Fibroblast of skin of back (primary cell): ENCODE results near the gene ACLY. TPM values are rescaled to one million over a fixed set of nuclear protein-coding genes. Genes with fewer than 3 reads are reported as not detected.

Experiments
- DNase-seq: peaks from one replicate; pipeline ENCODE4 v3.0.0-alpha.2; 2013
- polyA plus RNA-seq, 2 experiments: library from polyadenylated mRNA; unstranded; fragments of 120-200 nt; gene quantifications; one replicate each; pipeline ENCODE4 v1.2.1, GENCODE V29; 2013; ENCODE audit not compliant: insufficient read length in 2 of 2

ACLY gene
- 168 TPM for polyA plus RNA-seq (2013, experiment 1 of 2; ENCODE audit: insufficient read length)
- polyA plus RNA-seq (2013, experiment 2 of 2; ENCODE audit: insufficient read length): 157 TPM

DNA sequence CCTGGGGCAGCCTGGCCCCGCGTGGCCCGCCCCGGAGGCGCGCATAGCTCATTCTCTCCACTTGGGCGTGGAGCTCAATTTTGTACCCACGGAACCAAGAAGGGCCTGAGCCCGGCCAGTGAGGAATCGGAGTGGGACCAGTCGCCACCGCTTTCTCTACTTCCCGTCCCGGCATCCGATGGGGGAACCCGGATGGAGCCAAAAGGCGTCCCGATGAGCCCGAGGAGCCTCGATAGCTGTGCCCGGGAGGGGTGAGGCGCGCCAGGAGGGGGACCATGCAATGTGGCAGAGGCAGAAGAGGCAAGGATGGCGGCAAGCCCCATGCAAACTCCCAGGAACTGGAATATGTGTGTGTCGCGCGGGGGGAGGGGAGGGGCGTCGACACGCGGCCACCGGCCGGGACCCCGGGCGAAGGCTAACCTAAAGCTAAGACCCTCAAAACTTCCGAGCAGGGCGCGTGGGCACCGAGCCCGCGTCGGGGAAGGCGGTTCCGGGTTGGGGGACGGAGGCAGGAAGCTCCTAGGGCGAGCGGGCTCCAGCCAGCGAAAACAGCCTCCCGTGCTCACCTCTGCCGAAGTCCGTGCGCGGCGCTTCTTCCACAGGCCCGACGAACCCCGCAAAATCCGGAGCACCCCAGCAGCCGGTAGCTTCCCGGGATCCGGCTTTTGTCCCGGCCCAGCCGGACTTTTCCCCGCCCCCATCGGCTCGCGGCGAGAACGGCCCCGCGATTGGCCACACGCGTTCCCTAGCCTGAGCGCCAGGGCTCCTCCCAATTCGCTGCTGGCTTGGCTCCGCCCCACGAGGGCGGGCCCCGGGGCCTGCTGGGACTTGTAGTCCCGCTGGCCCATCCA lies at the start of gene ACLY:
TSS of gene ACLY (minus strand) at position 638 of the 851 bp plus-strand sequence. CDS start 5,078 bp downstream, outside the sequence.
- peak; percentile 97 for DNase-seq

DNA sequence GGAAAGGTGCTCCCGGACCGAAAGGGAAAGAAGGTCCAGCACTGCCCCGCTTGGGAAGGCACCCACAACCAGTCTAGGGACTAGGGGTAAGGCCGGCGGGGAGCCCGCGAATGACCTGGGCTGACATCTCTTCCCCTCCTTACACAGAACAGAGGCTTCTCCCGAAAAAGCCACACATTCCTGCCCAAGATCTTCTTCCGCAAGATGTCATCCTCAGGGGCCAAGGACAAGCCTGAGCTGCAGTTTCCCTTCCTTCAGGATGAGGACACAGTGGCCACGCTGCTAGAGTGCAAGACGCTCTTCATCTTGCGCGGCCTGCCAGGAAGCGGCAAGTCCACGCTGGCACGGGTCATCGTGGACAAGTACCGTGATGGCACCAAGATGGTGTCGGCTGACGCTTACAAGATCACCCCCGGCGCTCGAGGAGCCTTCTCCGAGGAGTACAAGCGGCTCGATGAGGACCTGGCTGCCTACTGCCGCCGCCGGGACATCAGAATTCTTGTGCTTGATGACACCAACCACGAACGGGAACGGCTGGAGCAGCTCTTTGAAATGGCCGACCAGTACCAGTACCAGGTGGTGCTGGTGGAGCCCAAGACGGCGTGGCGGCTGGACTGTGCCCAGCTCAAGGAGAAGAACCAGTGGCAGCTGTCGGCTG lies 49.3 kb upstream of the ACLY start:
- no peak for DNase-seq

DNA sequence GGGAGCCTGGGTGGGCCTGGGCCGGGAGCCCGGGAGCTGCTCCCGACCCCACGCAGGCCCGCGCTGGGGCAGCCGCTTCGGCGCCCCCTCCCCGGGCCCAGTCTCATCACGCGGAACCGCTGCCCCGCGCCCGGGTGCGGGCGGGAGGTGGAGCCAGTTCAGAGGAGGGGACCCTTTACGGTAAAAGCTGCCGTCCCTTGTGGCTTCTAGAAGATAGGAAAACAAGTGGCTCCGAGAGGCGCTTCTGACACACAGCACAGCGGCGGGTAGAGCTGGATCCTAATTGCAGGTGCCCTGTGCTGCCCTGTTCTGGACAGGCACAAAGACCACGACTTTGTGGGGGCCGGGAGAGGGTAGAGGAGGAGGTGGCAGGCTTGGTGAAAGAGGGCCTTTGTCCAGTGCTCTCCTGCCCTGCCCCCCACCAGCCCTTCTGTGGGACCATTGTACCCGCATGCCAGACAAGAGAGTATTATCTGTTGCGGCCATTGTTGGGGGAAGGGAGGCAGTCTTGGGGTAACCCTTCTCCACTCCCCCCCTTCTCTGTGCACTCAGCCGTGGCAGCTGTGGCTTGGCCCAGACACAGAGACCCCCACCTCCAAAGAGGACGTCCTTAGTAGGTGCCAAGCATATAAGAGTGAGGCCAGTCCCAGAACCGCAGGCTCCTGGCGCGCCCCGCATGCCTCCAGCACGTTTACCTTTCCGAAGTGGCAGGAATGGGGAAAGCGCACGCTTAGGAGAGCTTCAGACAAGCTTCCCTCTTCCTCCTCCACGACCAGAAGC lies 48.6 kb upstream of the ACLY start:
- peak; percentile 26 for DNase-seq

DNA sequence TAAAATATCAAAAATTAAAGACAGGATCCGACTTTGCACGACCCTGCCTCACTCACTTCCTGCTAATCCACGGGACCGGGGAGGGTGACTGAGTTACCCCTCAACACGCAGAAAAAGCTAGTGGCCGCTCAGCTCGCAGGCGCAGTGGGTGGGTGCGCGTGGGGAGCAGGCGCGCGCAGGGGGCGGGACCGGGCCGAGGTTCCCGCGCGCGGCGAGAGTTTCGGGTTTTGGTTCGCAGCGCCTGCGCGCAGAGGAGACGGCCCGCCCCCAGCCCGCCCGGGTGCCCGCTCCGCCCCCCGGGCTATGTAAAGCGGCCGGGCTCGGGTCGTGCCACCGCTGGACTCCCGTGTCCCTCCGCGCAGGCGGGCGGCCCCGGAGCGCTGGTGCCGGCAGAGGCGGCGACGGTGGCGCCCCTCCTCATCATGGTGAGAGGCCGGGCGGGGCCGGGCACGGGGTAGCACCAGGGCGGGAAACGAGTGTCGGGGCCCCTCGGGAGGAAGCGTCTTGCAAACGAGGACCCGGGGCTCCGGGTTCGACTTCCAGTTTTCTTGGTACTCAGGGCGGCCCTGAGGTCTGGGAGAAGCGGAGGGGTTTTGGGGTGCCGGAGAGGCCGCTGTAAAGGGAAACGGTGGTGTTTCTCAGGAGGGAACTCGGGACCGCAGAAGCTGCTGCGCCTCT lies 47.9 kb upstream of the ACLY start, which contains the start of gene CNP:
TSS of gene CNP (plus strand) at position 333 of the 678 bp plus-strand sequence. CDS start at position 423, 90 bp downstream.
- peak; percentile 90 for DNase-seq

DNA sequence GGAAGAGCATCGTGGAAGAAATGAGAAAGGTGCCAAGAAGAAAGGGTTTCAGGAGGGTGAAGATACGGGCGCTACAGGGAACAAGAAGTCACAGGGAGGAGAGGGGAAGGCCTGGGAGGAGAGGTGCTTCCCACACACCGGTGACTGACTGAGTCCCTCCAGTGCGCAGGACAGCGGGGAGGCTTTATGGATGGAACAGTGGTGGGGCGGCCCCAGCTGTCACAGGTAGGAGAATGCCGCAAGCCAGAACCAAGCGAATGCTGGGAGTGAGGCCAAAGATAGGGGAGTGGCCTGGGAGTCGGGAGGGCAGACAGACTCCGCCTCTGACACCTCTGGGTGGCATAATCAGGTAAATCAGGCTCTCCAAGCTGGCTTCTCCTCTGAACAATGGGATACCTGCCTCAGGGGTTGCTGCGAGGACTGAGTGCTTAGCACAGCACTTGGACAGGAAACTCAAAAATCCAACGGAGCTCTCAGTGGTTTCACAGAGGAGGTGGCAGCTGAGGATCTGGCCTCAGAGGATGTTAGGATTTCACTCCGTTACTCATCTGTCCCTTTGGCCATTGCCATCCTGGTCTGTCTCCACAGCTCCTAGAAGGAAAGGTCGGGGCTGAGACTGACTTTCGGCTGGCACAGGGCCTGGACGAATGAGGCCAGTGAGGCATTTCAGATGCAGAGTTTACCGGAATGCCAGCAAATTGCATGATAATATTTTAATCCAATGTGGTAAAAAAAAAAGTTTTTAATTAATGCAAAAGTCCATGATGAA lies 47.1 kb upstream of the ACLY start:
- DNase-seq: peak; percentile 39

DNA sequence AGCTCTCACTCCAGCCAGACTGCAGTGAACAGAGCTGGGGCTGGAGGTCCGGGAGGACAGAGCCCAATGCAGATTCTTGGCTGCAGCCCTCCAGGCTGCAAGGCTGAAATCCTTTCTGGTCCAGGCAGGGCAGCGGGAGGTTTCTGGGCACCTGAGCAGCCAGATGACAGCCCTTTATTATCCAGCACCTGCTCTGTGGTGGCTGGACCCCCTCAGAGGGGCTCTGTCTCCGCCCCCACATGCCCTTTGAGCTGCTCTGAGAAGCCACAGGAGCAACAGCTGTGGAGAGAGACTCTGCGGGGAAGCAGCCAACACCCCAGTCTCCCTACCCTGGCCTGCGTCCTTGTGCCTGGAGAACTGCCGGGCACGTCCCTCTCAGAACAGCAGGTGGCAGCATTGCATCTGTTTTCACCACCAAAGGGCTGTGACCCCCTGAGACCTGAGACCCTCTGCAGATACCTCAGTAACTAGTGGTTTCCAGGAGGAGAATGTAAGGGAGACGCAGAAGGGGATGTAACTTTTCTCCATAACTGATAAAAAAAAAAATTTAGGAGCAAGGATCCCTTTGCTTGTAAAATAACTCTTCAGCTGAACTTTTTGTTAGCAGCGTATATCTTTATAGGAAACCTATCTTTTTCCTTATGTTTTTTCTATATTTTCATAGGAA lies 44.1 kb upstream of the ACLY start:
- DNase-seq: peak; percentile 55

DNA sequence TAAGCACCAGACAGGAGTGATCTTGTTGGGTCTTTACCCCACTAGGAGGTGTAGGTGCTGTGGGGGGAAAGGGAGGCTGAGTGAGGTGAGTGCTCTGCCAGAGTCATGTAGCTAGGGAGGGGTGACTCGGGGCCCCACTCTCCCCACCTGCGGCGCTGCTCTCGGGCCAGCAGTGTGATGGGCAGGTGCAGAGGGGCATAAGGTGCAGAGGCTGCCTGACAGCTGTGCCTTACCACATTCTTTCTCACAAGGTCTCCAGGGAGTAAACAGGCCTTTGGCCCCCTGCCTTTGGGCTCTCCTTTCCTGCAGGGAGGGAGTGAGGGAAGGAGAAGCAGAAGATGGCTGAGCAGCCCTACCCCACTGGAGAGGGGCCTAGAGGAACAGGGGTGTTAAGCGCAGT lies 43.4 kb upstream of the ACLY start:
- DNase-seq: no peak

DNA sequence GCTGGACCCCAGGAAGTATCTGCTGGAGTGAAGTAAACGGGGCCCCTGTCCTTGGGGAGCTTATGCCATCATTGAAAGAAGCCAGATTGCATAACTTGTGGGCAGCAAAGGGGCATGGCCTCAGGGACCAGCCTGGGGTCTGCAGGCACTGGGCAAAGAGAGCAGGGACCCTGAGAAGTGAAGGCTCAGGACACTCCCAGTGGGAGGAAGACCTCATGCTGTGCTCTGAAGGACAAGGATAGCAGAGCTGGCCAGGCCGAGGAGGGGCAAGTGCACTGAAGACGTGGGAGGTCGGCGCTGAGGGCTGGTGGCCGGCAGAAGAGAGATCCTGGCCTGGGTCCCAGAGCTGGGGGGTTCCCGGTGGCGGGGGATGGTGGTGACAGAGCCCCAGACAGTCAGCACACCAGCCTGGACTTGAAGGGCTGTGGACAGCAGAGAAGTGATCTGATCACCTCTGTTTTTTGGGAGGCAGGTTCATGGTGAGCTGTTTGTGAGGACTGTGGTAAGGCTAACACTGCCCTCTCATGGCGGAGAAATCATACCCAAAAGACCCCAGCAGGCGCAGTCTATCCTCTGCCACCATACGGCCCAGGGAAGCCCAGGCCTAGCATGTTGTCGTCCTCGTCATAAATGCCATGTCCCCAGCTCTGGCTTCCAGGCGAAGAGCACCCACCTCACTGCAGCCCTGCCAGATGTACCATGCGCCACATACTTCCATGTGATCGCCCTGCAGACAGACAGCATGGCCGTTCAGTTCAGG lies 40.8 kb upstream of the ACLY start:
- peak; percentile 45 for DNase-seq

DNA sequence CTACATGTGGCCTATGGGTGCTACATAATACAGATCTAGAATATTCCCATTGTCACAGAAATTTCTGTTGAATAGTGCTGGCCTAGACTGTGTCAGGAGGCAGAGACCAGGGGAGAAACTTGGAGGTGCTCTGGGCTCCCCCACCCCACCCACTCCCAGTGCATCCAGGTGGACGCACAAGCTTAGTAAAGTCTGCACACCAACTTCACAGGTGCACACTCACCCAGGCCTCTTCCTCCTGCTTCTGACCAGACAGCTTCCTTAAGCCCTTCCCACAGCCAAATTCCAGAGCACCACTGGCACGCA lies 40.2 kb upstream of the ACLY start:
- peak; percentile 46 for DNase-seq

DNA sequence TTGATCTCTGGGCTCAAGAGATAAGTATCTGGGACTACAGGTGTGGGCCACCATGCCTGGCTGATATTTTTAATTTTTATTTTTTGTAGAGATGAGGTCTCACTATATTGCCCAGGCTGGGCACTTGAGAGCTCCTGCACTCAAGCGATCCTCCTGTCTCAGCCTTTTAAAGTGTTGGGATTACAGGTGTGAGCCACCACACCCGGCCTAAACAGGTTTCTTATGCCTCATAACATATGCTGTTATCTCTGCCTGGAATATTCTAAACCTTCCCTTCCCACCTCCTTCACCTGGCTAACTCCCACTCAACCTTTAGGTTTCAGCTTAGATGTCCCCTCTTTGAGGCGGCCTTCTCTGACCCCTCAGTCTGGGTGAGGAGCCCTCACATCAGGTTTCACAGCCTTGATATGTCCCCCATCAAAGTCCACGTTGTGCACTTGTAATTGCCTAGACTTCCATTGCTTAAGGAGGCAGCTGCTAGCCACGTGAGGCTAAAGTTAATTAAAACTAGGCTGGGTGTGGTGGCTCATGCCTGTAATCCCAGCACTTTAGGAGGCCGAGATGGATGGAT lies 39.2 kb upstream of the ACLY start:
- DNase-seq: no peak

DNA sequence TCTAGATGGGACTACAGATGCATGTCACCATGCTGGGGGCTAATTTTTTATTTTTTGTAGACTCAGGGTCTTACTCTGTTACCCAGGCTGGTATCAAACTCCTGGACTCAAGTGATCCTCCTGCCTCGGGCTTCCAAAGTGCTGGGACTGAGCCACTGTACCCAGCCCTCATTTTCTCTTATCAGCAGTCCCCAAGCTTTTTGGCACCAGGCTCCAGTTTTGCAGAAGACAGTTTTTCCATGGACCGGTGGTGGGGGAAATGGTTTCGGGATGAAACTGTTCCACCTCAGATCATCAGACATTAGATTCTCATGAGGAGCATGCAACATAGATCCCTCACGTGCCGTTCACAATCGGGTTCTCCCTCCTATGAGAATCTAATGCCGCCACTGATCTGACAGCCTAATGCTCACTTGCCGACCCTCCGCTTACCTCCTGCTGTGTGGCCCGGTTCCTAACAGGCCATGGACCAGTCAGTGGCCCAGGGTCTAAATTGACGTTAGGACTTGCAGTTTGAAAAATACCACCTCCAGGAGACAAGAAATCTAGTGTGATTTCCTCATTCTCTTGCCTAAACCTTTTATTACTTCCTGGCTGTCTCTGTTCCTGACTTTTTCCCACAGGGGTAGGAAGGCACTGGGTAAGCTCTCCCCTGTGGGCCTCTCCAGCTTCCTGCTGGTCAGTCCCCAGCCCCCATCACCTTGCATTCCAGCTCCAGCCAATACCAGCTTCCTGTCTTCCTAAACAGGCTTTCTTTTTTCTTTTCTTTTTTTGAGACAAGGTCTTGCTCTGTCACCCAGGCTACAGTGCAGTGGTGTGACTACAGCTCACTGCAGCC lies 38.5 kb upstream of the ACLY start:
- peak; percentile 40 for DNase-seq

DNA sequence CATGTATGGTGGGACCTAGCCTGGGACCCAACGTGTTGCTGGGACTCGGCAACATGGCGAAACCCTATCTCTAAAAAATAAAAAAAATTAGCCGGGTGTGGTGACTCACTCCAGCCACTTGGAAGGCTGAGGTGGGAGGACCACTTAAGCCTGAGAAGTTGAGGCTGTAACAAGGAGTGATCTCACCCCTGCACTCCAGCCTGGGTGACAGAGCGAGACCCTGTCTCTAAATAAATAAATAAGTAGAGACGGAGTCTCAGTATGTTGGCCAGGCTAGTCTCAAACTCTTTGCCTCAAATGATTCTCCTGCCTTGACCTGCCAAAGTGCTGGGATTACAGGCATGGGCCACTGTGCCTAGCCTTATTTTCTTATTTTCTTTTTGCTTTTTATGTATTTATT lies 37.8 kb upstream of the ACLY start:
- no peak for DNase-seq

DNA sequence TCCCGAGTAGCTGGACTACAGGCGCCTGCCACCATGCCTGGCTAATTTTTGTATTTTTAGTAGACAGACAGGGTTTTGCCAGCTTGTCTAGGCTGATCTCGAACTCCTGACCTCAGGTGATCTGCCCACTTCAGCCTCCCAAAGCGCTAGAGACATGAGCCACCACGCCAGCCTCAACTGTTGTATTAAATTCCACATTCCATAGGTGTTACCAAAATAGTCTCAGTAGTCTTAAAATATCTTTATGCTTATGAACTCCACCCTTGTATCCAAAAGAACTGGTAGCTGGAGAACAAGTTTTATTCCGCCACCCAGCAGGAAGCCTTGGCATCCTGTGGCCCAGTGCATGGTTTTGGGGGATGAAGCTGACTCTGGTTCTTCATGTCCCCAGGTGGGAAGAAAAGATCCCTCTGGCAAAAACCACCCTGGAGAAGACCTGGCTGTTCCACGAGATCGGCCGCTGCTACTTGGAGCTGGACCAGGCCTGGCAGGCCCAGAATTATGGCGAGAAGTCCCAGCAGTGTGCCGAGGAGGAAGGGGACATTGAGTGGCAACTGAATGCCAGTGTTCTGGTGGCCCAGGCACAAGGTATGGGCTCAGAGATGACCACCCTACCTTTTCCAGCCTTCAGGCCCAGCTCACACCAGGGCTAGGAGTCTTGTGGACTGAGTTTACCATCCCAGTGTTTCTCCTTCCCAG lies 30.2 kb upstream of the ACLY start:
- DNase-seq: no peak

DNA sequence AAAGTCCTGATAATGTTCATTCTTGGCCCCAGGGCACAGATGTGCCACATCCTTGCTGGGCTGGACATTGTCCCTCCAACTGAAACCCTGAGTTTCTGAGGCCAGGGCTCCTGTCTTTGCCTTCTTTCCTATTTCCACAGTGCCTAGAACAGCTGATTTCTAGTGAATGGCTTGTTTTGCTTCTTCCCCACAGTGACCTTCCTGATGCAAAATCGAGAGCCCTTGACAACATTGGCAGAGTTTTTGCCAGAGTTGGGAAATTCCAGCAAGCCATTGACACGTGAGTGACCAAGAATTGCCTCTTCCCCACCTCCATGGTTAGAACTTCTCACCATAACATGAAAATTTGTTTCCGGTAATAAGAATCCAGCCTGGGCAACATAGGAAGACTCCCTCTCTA lies 26.2 kb upstream of the ACLY start:
- no peak for DNase-seq

DNA sequence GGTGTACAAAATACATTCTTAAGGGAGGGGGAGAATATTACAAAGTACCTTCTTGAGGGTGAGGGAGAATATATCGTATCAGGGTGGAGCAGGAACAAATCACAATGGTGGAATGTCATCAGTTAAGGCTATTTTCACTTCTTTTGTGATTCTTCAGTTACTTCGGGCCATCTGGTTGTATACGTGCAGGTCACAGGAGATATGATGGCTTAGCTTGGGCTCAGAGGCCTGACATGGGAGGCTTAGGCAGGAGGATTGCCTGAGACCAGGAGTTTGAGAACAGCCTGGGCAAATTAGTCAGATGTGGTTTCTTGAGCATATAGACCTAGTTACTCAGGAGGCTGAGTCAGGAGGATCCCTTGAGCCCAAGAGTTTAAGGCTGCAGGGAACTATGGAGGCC lies 24.7 kb upstream of the ACLY start:
- DNase-seq: no peak

DNA sequence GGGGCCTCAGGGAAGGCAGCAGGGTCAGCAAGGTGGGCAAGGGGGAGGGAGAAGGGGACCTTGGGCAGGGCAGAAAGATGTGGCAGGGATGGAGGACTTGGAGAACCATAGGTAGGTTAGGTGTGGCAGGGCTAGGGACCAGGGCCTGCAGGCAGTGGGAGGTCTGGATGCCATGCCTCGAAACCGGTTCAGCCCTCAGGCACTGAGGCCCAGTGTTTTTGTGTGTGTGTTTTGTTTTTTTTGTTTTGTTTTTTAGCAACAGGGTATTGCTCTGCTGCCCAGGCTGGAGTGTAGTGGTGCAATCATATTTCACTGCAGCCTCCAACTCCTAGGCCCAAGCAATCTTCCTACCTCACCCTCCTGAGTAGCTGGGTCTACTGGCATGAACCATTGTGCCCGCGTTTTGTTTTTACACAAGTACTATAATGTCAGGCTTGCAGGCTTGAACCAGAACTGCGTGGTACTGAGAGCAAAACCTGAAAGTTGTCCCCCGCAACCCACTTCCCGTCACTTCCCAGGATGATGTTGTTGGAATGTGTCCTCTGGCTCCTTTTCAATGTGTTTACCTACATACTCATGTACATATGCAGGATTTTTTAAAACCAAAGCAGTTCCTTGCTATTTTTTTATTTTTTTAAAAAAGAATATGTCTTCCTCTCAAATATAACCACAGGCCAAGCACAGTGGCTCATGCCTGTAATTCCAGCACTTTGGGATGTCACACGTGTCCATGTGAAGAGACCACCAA lies 24.0 kb upstream of the ACLY start:
- DNase-seq: no peak

DNA sequence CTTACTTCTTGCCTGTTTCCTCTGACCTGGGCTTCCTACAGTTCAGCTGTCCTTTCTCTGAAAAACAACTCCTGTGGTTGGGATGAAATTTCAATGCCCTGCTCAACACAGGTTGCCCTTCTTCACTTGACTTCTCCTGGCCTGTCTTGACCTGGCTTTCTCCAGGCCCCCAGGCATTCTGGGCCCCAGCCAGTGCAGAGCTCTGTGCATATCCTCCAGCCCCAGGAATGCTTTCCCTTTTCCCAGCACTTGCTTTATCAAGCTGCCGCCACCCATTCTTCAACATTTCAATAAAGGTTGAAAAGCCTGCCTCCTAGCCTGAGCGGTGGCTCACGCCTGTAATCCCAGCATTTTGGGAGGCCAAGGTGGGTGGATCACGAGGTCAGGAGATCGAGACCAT lies 22.4 kb upstream of the ACLY start:
- DNase-seq: no peak

DNA sequence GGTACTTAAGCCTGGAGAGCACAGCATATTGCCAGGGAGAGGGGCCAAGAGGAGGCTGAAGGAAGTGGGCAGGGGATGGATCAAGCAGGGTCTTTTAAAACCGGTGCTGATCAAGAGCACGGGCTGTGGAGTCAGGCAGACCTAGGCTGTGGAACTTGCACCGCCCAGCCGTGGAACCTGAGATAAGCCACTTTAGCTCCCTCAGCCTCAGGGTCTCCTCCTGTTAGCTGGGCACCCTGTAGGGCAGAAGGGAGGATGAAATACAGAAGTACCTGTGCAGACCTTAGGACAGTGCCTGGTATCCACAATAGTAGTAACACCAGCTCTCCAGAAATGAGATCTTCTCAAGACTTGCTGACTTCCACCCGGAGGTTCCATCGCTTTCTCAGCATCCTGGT lies 20.9 kb upstream of the ACLY start:
- no peak for DNase-seq
